H1 (cell line): ENCODE results near the gene IL21R. TPM values are rescaled to one million over a fixed set of nuclear protein-coding genes. Genes with fewer than 3 reads are reported as not detected.

Experiments used
- CTCF ChIA-PET: fragments of 300-600 bp; sonication (Branson Sonifier 250); formaldehyde crosslinking; loops from one replicate; lab custom pipeline; 2021; ENCODE audit not compliant: partially characterized antibody; lab: Charles Lee
- POLR2A ChIA-PET: fragments of 300-600 bp; sonication (Branson Sonifier 250); formaldehyde crosslinking; loops from one replicate; lab custom pipeline; 2021; ENCODE audit warnings: inconsistent platforms; ENCODE audit not compliant: partially characterized antibody; lab: Charles Lee
- DNase-seq, 2 experiments: peaks; one replicate each; pipeline versions ENCODE4 v3.0.0 to v3.0.0-alpha.2; 2010 to 2022; ENCODE audit warnings: low spot score in 2 of 2, low read depth in 1 of 2, mixed read lengths in 1 of 2
- FAIRE-seq: peaks from 2 replicates; lab custom pipeline; 2011; peaks lifted over from hg19 to GRCh38; lab: Jason Lieb, UNC
- H2AFZ ChIP-seq: 2 replicates; pipeline ENCODE4 v1.8.1; 2012; ENCODE audit warnings: low read length, inconsistent platforms
- H2AK5ac ChIP-seq: 2 replicates; pipeline ENCODE4 v1.6.1; 2013; ENCODE audit warnings: low read depth, low read length
- H2BK120ac ChIP-seq: replicated peaks from 2 replicates; pipeline ENCODE3; 2013; ENCODE audit warnings: low read depth, low read length, inconsistent platforms
- H2BK12ac ChIP-seq: 2 replicates; pipeline ENCODE4 v1.6.1; 2013; ENCODE audit warnings: low read depth, low read length
- H2BK15ac ChIP-seq: 2 replicates; pipeline ENCODE4 v1.6.1; 2013; ENCODE audit warnings: low read length
- H2BK20ac ChIP-seq: 2 replicates; pipeline ENCODE4 v1.6.1; 2013; ENCODE audit warnings: low read length
- H2BK5ac ChIP-seq: 2 replicates; pipeline ENCODE4 v1.6.1; 2013; ENCODE audit warnings: low read depth, low read length
- H3K14ac ChIP-seq: 2 replicates; pipeline ENCODE4 v1.6.1; 2013; ENCODE audit warnings: inconsistent platforms; ENCODE audit not compliant: insufficient read length
- H3K18ac ChIP-seq: 2 replicates; pipeline ENCODE4 v1.6.1; 2013; ENCODE audit warnings: low read length; ENCODE audit errors: extremely low read depth
- H3K23ac ChIP-seq: 2 replicates; pipeline ENCODE4 v1.6.1; 2013; ENCODE audit warnings: inconsistent platforms; ENCODE audit not compliant: insufficient read length
- H3K23me2 ChIP-seq: 2 replicates; pipeline ENCODE4 v1.6.1; 2013; ENCODE audit warnings: low read depth, low read length
- H3K27ac ChIP-seq: 2 replicates; pipeline ENCODE4 v1.6.1; 2011; ENCODE audit warnings: low read depth, low read length, inconsistent platforms
- H3K27me3 ChIP-seq, 4 experiments: replicated peaks in 1 of 4; 1 replicate in 1 of 4; 2 replicates in 3 of 4; pipeline versions ENCODE4 v1.6.1 to v1.8.1; 2011 to 2013; ENCODE audit warnings: low read length in 3 of 4, mild to moderate bottlenecking in 3 of 4, inconsistent platforms in 2 of 4, mixed read lengths in 2 of 4, moderate library complexity in 1 of 4; ENCODE audit not compliant: control insufficient read depth in 3 of 4, insufficient read depth in 3 of 4; ENCODE audit errors: extremely low read depth in 1 of 4
- H3K36me3 ChIP-seq, 4 experiments: 2 replicates each; pipeline versions ENCODE4 v1.6.1 to v1.8.1; 2011 to 2013; ENCODE audit warnings: mild to moderate bottlenecking in 4 of 4, low read length in 3 of 4, moderate library complexity in 2 of 4, control low read depth in 1 of 4, inconsistent platforms in 1 of 4; ENCODE audit not compliant: insufficient read depth in 4 of 4, control insufficient read depth in 2 of 4
- H3K4ac ChIP-seq: replicated peaks from 2 replicates; pipeline ENCODE3; 2013; ENCODE audit warnings: low read length, low read depth, mixed read lengths, inconsistent platforms; ENCODE audit not compliant: insufficient read length
- H3K4me1 ChIP-seq, 4 experiments: replicated peaks in 1 of 4; 1 replicate in 1 of 4; 2 replicates in 3 of 4; pipeline versions ENCODE4 v1.6.1 to v1.8.1; 2011 to 2013; ENCODE audit warnings: low read length in 3 of 4, inconsistent platforms in 2 of 4, mixed read lengths in 1 of 4; ENCODE audit not compliant: insufficient read depth in 4 of 4, control insufficient read depth in 3 of 4
- H3K4me2 ChIP-seq, 2 experiments: 2 replicates each; pipeline versions ENCODE4 v1.6.1 to v1.8.1; 2011 to 2013; ENCODE audit warnings: low read depth in 2 of 2, low read length in 2 of 2, control low read depth in 1 of 2, inconsistent platforms in 1 of 2, mild to moderate bottlenecking in 1 of 2; ENCODE audit not compliant: insufficient read depth in 1 of 2
- H3K4me3 ChIP-seq, 4 experiments: fragments of 200-600, 300-600 bp in 1 of 4; sonication (generic), shearing (Covaris generic), sonication (Bioruptor Twin) in 1 of 4; 2 replicates each; pipeline versions ENCODE4 v1.5.1 to v1.8.1; 2011 to 2016; ENCODE audit warnings: low read length in 4 of 4, low read depth in 3 of 4, control low read depth in 2 of 4, inconsistent platforms in 2 of 4, mild to moderate bottlenecking in 2 of 4, mixed read lengths in 1 of 4, moderate library complexity in 1 of 4; ENCODE audit not compliant: insufficient read depth in 2 of 4; ENCODE audit errors: extremely low read depth in 1 of 4
- H3K56ac ChIP-seq: replicated peaks from 2 replicates; pipeline ENCODE3; 2013; ENCODE audit warnings: low read depth, mild to moderate bottlenecking, mixed read lengths, low read length, inconsistent platforms; ENCODE audit not compliant: insufficient read length
- H3K79me1 ChIP-seq: 2 replicates; pipeline ENCODE4 v1.6.1; 2013; ENCODE audit warnings: low read depth, low read length, control low read depth
- H3K79me2 ChIP-seq, 2 experiments: 2 replicates each; pipeline versions ENCODE4 v1.6.1 to v1.8.1; 2012 to 2013; ENCODE audit warnings: low read length in 2 of 2, mild to moderate bottlenecking in 2 of 2, inconsistent platforms in 1 of 2; ENCODE audit not compliant: insufficient read depth in 2 of 2, control insufficient read depth in 1 of 2
- H3K9ac ChIP-seq, 4 experiments: replicated peaks in 1 of 4; 1 replicate in 1 of 4; 2 replicates in 3 of 4; pipeline versions ENCODE4 v1.6.1 to v1.8.1; 2011 to 2013; ENCODE audit warnings: low read depth in 3 of 4, low read length in 3 of 4, control low read depth in 2 of 4, mild to moderate bottlenecking in 2 of 4, moderate library complexity in 2 of 4, inconsistent platforms in 1 of 4; ENCODE audit errors: extremely low read depth in 1 of 4
- H3K9me3 ChIP-seq, 2 experiments: 2 replicates each; pipeline versions ENCODE4 v1.6.1 to v1.8.1; 2012 to 2013; ENCODE audit warnings: mild to moderate bottlenecking in 2 of 2, moderate library complexity in 2 of 2, control low read depth in 1 of 2, inconsistent platforms in 1 of 2, low read depth in 1 of 2, low read length in 1 of 2, mixed read lengths in 1 of 2; ENCODE audit not compliant: insufficient read depth in 2 of 2
- H4K20me1 ChIP-seq, 2 experiments: replicated peaks in 1 of 2; 2 replicates each; pipeline versions ENCODE3 to v1.8.1; 2011 to 2013; ENCODE audit warnings: inconsistent platforms in 2 of 2, low read length in 2 of 2, mild to moderate bottlenecking in 1 of 2; ENCODE audit not compliant: insufficient read depth in 2 of 2, control insufficient read depth in 1 of 2
- H4K5ac ChIP-seq: 2 replicates; pipeline ENCODE4 v1.6.1; 2013; ENCODE audit warnings: low read length, low read depth, mixed read lengths, inconsistent platforms; ENCODE audit not compliant: insufficient read length
- H4K8ac ChIP-seq: 2 replicates; pipeline ENCODE4 v1.8.0; 2013; ENCODE audit warnings: mild to moderate bottlenecking, moderate library complexity, low read length, inconsistent platforms; ENCODE audit not compliant: insufficient read depth; ENCODE audit errors: extremely low read depth
- H4K91ac ChIP-seq: replicated peaks from 2 replicates; pipeline ENCODE3; 2013; ENCODE audit warnings: low read length, mixed read lengths, inconsistent platforms; ENCODE audit not compliant: insufficient read length
- BRCA1 ChIP-seq: IDR thresholded peaks from 2 replicates; pipeline ENCODE4 v1.6.1; 2012; ENCODE audit warnings: low read depth, low read length, improper control_type of control experiment
- CBX8 ChIP-seq: fragments of 300-800, 300-1000 bp; sonication (generic); IDR thresholded peaks from 2 replicates; pipeline ENCODE4 v1.7.1; 2016; ENCODE audit warnings: low read depth, low read length, borderline replicate concordance
- CHD2 ChIP-seq: IDR thresholded peaks from 2 replicates; pipeline ENCODE4 v1.6.1; 2012; ENCODE audit warnings: low read length, improper control_type of control experiment
- JUN ChIP-seq: IDR thresholded peaks from 2 replicates; pipeline ENCODE4 v1.6.1; 2011; ENCODE audit warnings: low read depth, mild to moderate bottlenecking, improper control_type of control experiment, low read length
- KDM1A ChIP-seq: fragments of 200-600, 300-600 bp; sonication (generic); IDR thresholded peaks from 2 replicates; pipeline ENCODE4 v1.7.1; 2016; ENCODE audit warnings: mild to moderate bottlenecking, low read length, borderline replicate concordance
- KDM4A ChIP-seq: IDR thresholded peaks from one replicate; pipeline ENCODE4 v1.7.1; 2012; ENCODE audit warnings: low read depth, mild to moderate bottlenecking, moderate library complexity, low read length, inconsistent platforms; ENCODE audit not compliant: severe bottlenecking
- POLR2AphosphoS5 ChIP-seq: IDR thresholded peaks from 2 replicates; pipeline ENCODE4 v1.6.1; 2011; ENCODE audit warnings: low read depth, low read length
- POU5F1 ChIP-seq: IDR thresholded peaks from 2 replicates; pipeline ENCODE4 v1.6.1; 2011; ENCODE audit warnings: low read depth, mild to moderate bottlenecking, low read length, moderate library complexity
- SIX5 ChIP-seq: IDR thresholded peaks from 2 replicates; pipeline ENCODE4 v1.6.1; 2011; ENCODE audit warnings: mild to moderate bottlenecking, low read depth, low read length
- SRF ChIP-seq: IDR thresholded peaks from 2 replicates; pipeline ENCODE4 v1.6.1; 2011; ENCODE audit warnings: mild to moderate bottlenecking, low read depth, low read length, moderate library complexity
- WGBS, 2 experiments: shearing (Covaris generic) in 1 of 2; methylation state at CpG; one replicate each; pipeline versions ENCODE4 v1.1.6 to v1.1.7; 2013 to 2015; ENCODE audit warnings: low lambda C conversion rate in 2 of 2, mixed read lengths in 2 of 2, inconsistent platforms in 1 of 2, low coverage in 1 of 2, missing lambda C conversion rate in 1 of 2; ENCODE audit not compliant: insufficient replicate concordance in 2 of 2, insufficient coverage in 1 of 2, insufficient read length in 1 of 2; ENCODE audit errors: extremely low coverage in 1 of 2, missing lambda C conversion rate in 1 of 2; 5-methylcytosine and 5-hydroxymethylcytosine counted together
- polyA plus RNA-seq, 7 experiments: library from polyadenylated mRNA; depleted of rRNA in 3 of 7; stranded (reverse) in 5 of 7; unstranded in 2 of 7; fragments of >200 nt in 5 of 7; fragments of 200-250 nt in 2 of 7; gene quantifications; 1 replicate in 5 of 7; 2 replicates in 1 of 7; 4 replicates in 1 of 7; pipeline versions ENCODE4 v1.2.1 to v1.2.3, GENCODE V29; 2011 to 2013; ENCODE audit warnings: missing spikeins in 2 of 7, mixed read lengths in 2 of 7
- total RNA-seq: library from RNA; stranded (reverse); fragmentation: NEBNext Ultra II Directional; extraction: Animal tissue kit (Norgen Biotek cat#: 25700); gene quantifications from 2 replicates; pipeline ENCODE4 v1.2.1, GENCODE V29; 2021
- TF ChIP-seq, protein P1 (sequence below), 3 experiments: IDR thresholded peaks; 1 replicate in 2 of 3; 2 replicates in 1 of 3; pipeline versions ENCODE4 v1.5.1 to v1.6.1; 2011; ENCODE audit warnings: low read length in 3 of 3, mild to moderate bottlenecking in 3 of 3, inconsistent platforms in 2 of 3, low read depth in 1 of 3, moderate library complexity in 1 of 3; ENCODE audit not compliant: insufficient read depth in 1 of 3; ENCODE audit errors: control extremely low read depth in 1 of 3

Gene IL21R
- total and polyA plus RNA-seq, 2 of the 8 experiments (the other 6 are each of a cell fraction or from before 2014, with no cell fraction given): 0.34 to 0.70 TPM

DNA sequence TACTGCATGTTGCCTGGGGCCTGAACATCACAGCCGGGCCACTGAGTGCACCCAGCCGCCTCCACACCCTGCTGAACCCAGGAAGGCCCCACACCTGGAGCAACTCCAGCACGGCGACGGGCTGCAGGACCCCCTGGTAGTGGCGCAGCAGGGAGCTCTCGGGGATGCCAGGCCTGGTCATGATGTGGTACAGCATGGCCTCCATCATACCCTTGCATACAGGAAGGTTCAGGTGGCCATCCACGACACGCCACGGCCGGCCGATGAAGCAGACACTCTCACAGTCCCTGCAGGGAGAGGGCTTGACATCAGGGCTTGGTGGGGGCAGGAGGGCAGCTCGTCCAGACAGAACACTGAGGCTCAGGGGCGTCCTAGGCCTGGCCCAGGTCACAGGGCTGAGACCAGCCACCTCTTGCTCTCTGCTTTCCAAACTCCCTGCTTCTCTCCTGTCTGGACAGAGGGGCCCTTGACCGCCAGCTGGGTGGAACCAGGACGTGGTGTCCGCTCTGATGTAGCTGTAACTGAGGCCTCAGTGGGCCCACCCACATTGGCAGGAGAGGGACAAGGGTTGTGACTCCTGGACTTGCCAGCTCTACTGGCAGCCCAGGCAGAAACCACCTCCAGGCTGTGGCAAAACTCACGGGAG lies 60.3 kb downstream of the IL21R start:
- DNase-seq (no peak), FAIRE-seq (no peak)
- H2BK20ac ChIP-seq: no peak overlapping the region
- H3K79me1 ChIP-seq: no peaks in the 10 kb centered on the region
- H3K36me3 ChIP-seq: peaks cover 22 to 56% (median 43%) of the 10 kb centered on the region in 4 experiments; a peak in 7 of 8 replicates
- ChIA-PET POLR2A (interaction anchor here (0.8 to 1.3 kb wide), 2 partner anchors 11 to 63 kb away, joined by 3 to 4 read pairs; no protein-coding TSS in a partner anchor), CTCF (interaction anchor here (0.9 to 1.4 kb wide), 7 partner anchors 9 to 283 kb away, joined by 3 to 4 read pairs (median 3); no protein-coding TSS in a partner anchor)
- no peak overlapping the region; the same call in 1 of the 2 replicates for H4K8ac ChIP-seq
- no peak overlapping the region for H2BK5ac ChIP-seq
- no peak overlapping the region for H3K9ac ChIP-seq
- no peak overlapping the region for H3K4ac ChIP-seq
- H3K4me3 ChIP-seq: no peak overlapping the region
- H3K14ac ChIP-seq: no peak overlapping the region
- no peak overlapping the region for H2BK12ac ChIP-seq
- no peak overlapping the region for H3K4me2 ChIP-seq
- no peak overlapping the region for H3K27ac ChIP-seq
- no peak overlapping the region for H4K91ac ChIP-seq
- no peaks in the 10 kb centered on the region for H3K27me3 ChIP-seq
- H3K23me2 ChIP-seq: peaks cover 4% of the 10 kb centered on the region; the same call in 1 of the 2 replicates
- no peak overlapping the region for H3K23ac ChIP-seq
- no peak overlapping the region for H2BK15ac ChIP-seq
- H3K4me1 ChIP-seq: no peaks in the 10 kb centered on the region; a peak in 1 of 7 replicates
- no peak overlapping the region for H2BK120ac ChIP-seq
- no peaks in the 10 kb centered on the region for H3K79me2 ChIP-seq
- WGBS, 2 experiments: 89% methylated on average over 18 of the region's 18 CpGs; no CpG with 5 or more reads in 1 of the 2 experiments
- H3K9me3 ChIP-seq: no peaks in the 10 kb centered on the region
- no peak overlapping the region for H3K18ac ChIP-seq
- H4K5ac ChIP-seq: no peak overlapping the region
- H3K56ac ChIP-seq: no peak overlapping the region
- peaks cover 2 to 14% of the 10 kb centered on the region in 2 experiments for H4K20me1 ChIP-seq
- no peak overlapping the region for H2AK5ac ChIP-seq
- no peak overlapping the region for H2AFZ ChIP-seq
- TF ChIP-seq KDM4A: no peak
- TF ChIP-seq, protein P1, sequence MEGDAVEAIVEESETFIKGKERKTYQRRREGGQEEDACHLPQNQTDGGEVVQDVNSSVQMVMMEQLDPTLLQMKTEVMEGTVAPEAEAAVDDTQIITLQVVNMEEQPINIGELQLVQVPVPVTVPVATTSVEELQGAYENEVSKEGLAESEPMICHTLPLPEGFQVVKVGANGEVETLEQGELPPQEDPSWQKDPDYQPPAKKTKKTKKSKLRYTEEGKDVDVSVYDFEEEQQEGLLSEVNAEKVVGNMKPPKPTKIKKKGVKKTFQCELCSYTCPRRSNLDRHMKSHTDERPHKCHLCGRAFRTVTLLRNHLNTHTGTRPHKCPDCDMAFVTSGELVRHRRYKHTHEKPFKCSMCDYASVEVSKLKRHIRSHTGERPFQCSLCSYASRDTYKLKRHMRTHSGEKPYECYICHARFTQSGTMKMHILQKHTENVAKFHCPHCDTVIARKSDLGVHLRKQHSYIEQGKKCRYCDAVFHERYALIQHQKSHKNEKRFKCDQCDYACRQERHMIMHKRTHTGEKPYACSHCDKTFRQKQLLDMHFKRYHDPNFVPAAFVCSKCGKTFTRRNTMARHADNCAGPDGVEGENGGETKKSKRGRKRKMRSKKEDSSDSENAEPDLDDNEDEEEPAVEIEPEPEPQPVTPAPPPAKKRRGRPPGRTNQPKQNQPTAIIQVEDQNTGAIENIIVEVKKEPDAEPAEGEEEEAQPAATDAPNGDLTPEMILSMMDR (IDR thresholded peaks at IDR 0.05; ENCODE audit: control extremely low read depth in 1 of 3, insufficient read depth in 1 of 3, low read depth in 1 of 3, low read length in 3 of 3): no peak
- no peak for TF ChIP-seq CHD2
- no peak for TF ChIP-seq SRF
- TF ChIP-seq JUN: no peak
- no peak for TF ChIP-seq POLR2AphosphoS5
- TF ChIP-seq SIX5: no peak
- no peak for TF ChIP-seq POU5F1
- TF ChIP-seq KDM1A: no peak
- TF ChIP-seq BRCA1: no peak
- no peak for TF ChIP-seq CBX8
